Bronchial epithelial cell (primary cell): Measurements from ENCODE around the gene STARD13. TPM values are rescaled to one million over a fixed set of nuclear protein-coding genes. Genes with fewer than 3 reads are reported as not detected.

Source experiments
- DNase-seq: peaks from one replicate; pipeline ENCODE4 v3.0.0-alpha.2; 2010; ENCODE audit warnings: low read depth
- FAIRE-seq: peaks from 2 replicates; lab custom pipeline; 2011; peaks lifted over from hg19 to GRCh38; lab: Jason Lieb, UNC
- H3K27me3 ChIP-seq: 2 replicates; pipeline ENCODE4 v1.5.1; 2011; ENCODE audit warnings: low read length; ENCODE audit not compliant: control insufficient read depth, insufficient read depth
- H3K36me3 ChIP-seq: 2 replicates; pipeline ENCODE4 v1.5.1; 2011; ENCODE audit warnings: low read length; ENCODE audit not compliant: control insufficient read depth, insufficient read depth
- H3K4me3 ChIP-seq: 2 replicates; pipeline ENCODE4 v1.5.1; 2011; ENCODE audit warnings: mild to moderate bottlenecking, low read depth, low read length, control low read depth
- total RNA-seq: library from RNA; depleted of rRNA; stranded (reverse); fragments of >200 nt; gene quantifications from 2 replicates; pipeline ENCODE4 v1.2.1, GENCODE V29; 2014
- TF ChIP-seq, protein P1 (sequence below): IDR thresholded peaks from 2 replicates; pipeline ENCODE4 v1.5.1; 2011; ENCODE audit warnings: mild to moderate bottlenecking, moderate library complexity, low read length, control low read depth, inconsistent platforms; ENCODE audit not compliant: insufficient read depth, severe bottlenecking

The STARD13 gene
- total RNA-seq, 1 donor from 2014 or later: 2.1 TPM

DNA sequence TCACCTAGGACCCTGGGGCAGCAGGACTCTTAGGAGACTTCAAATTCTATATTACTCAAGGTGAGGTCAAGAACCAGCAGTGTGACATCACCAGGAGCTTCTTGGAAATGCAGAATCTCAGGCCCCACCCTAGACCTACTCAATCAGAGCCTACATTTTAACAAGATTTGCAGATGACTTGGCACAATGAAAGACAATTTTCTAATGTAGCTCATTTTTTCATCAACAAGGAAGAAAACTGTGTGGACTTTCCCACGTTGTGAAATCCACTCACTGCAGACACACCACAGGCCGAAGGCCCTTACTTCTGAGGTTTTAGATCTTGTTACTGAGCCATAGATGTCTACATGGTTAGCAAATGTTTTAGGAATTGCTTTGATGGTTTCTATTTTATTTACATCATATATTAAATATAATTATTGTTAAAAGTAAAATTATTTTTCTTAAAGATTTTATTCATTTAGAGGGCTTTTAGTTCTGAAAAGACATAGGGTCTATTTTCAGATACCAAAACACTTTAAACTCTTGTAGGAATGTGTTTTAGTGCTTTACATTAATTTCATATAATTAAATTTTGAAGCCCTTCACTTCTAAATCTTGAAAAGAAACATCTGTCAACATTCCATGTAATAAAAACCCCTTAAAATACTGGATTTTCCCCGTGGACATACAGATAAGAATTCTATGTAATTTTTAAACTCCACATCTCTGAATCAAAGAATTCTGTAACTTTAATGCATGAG is 18.5 kb upstream of the STARD13 start:
- peak; percentile 21 for DNase-seq
- Histone ChIP-seq H3K27me3 (no peaks in the 10 kb centered on the region), H3K4me3 (no peak overlapping the region), H3K36me3 (no peaks in the 10 kb centered on the region)
- TF ChIP-seq, protein P1, sequence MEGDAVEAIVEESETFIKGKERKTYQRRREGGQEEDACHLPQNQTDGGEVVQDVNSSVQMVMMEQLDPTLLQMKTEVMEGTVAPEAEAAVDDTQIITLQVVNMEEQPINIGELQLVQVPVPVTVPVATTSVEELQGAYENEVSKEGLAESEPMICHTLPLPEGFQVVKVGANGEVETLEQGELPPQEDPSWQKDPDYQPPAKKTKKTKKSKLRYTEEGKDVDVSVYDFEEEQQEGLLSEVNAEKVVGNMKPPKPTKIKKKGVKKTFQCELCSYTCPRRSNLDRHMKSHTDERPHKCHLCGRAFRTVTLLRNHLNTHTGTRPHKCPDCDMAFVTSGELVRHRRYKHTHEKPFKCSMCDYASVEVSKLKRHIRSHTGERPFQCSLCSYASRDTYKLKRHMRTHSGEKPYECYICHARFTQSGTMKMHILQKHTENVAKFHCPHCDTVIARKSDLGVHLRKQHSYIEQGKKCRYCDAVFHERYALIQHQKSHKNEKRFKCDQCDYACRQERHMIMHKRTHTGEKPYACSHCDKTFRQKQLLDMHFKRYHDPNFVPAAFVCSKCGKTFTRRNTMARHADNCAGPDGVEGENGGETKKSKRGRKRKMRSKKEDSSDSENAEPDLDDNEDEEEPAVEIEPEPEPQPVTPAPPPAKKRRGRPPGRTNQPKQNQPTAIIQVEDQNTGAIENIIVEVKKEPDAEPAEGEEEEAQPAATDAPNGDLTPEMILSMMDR: no peak
- no peak for FAIRE-seq

DNA sequence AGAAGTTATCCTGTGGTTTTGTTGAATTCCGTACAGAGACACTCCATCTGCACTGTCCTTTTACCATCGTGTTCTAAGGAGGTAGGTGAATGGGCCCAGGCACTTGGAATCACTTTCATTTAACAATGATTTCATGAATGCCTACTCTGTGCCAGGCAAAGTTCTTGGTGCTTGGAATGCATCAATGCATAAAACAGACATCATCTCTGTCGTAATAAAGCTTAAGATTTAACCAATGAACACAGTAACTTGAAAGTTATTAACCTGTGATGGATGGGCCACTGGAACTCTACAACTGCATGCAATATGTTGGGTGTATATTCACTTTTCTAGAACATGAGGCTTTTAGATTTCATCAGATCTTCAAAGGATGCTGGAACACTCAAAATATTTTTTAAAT is 14.1 kb upstream of the STARD13 start:
- FAIRE-seq (no peak), DNase-seq (no peak)
- H3K4me3 ChIP-seq: no peak overlapping the region
- no peaks in the 10 kb centered on the region for H3K36me3 ChIP-seq
- no peaks in the 10 kb centered on the region for H3K27me3 ChIP-seq
- TF ChIP-seq, protein P1: no peak

DNA sequence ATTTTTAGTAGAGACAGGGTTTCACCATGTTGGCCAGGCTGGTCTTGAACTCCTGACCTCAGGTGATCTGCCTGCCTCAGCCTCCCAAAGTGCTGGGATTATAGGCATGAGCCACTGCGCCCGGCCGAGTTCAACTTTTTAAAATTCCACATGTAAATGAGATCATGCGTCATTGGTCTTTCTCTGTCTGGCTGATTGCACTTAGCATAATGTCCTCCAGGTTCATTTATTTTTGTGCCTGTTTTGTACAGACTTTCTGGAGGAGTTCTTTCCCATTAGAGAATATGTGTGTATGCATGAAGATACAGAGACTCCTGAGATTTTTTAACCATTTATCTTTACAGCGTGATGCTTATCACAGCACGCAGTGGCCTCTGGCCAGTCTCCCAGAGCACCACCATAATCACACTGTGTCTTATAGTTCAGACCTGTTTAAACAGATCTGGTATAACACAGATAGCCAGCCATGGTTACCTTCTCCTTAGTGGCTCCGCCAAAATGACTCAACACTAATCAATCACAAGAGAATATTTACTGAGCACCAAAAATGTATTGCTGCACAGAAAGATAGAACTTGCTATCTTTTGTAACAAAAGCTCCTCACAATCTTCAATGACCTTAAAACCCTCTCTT is 11.4 kb upstream of the STARD13 start:
- no peak overlapping the region for H3K4me3 ChIP-seq
- DNase-seq (no peak), FAIRE-seq (no peak)
- TF ChIP-seq, protein P1: no peak
- no peaks in the 10 kb centered on the region for H3K27me3 ChIP-seq
- H3K36me3 ChIP-seq: no peaks in the 10 kb centered on the region

DNA sequence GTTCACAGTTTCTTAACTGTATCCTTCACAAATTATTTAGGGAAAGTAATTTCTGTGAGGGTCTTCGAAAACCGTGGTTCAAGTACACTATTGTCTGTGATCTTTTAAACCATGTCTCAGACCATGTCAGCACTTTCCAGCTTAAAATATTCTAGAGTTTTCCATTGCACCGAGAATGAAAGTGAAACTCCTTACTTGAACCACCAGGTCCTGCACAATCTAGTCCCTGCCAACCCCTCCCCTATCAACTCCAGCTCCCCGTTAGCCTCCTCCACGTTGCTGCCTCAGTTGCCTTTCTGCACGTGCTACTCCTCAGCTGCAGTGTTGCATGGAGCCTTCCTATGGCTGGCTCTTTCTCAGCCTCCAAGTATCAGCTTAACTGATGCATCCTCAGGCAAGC is 7.2 kb upstream of the STARD13 start:
- no peak for FAIRE-seq
- TF ChIP-seq, protein P1: no peak
- Histone ChIP-seq H3K36me3 (no peaks in the 10 kb centered on the region), H3K27me3 (no peaks in the 10 kb centered on the region), H3K4me3 (no peak overlapping the region)
- no peak for DNase-seq

DNA sequence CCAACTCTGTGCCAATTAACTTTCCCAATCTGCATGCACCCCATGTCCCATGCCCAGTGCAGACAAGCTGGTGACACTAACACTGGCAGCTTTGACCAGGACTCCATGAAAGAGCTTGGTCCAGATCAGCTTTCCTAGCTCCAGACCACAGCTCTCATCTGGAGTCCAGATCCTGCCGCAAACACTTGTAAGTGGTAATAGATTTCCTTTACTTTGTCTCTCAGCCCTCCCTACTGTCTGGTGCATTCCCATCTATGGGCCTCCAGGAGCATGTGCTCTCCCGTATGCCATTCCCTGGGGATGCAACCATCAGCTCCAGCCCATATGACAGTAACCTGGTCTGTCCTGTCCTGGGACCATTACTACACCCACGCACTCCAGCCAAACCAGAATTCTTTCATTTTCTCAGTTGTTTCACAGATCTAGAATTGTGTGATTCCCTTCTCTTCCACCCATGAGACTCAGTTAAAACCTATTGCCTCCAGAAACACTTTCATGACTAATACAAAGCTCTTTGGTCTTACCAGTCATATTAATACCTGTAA is 4.9 kb upstream of the STARD13 start:
- no peaks in the 10 kb centered on the region for H3K27me3 ChIP-seq
- TF ChIP-seq, protein P1: no peak
- no peak for FAIRE-seq
- H3K36me3 ChIP-seq: no peaks in the 10 kb centered on the region
- H3K4me3 ChIP-seq: no peak overlapping the region
- DNase-seq: no peak
